Panc1 (cell line): ENCODE measurements around the gene RNF103. TPM values are rescaled to one million over a fixed set of nuclear protein-coding genes. Genes with fewer than 3 reads are reported as not detected.

Experiments
- total RNA-seq: library from RNA; stranded (reverse); gene quantifications from one replicate; pipeline ENCODE4 v1.2.1, GENCODE V29; 2021; ENCODE audit not compliant: unreplicated experiment

RNF103 gene
- total RNA-seq, 1 experiment from 2014 or later, result 37.6 TPM

Other genes with a start within 250 kb of the RNF103 start
- 48.4 TPM for gene KDM3A, start 182.5 kb downstream of the RNF103 start, total RNA-seq
- 129 TPM for gene CHMP3, start 60.4 kb downstream of the RNF103 start, total RNA-seq
- gene RMND5A, start 96.4 kb upstream of the RNF103 start, total RNA-seq, result 42.8 TPM
- 0.41 TPM for gene CD8A, start 167.0 kb upstream of the RNF103 start, total RNA-seq
- not detected for gene CD8B, start 238.0 kb upstream of the RNF103 start, total RNA-seq